OCI-M1 (cell line): ENCODE data around the gene TMEM129.
"Not testable (repeated sequence)": the region's sequence is repeated elsewhere in the genome, so short reads cannot be mapped to it uniquely, and the experiment has no call there.

Experiments
- DNase-seq: peaks from one replicate; lab custom pipeline; 2025; lab: John Stamatoyannopoulos, UW

TMEM129 gene

GRCh38 chr4:1720163-1720983, 750 bp downstream of the TMEM129 start:
- DNase-seq, result peak; percentile 66

GRCh38 chr4:1718095-1718850, 2.9 kb downstream of the TMEM129 start:
- no peak for DNase-seq

GRCh38 chr4:1717129-1718094, 3.7 kb downstream of the TMEM129 start:
- DNase-seq, result no peak

- DNase-seq, result no peak
These were observed 4.8 kb downstream of the TMEM129 start for GRCh38 chr4:1716065-1716945.

- DNase-seq, result no peak
These were observed 5.9 kb downstream of the TMEM129 start for GRCh38 chr4:1715002-1715758.

- DNase-seq, result no peak
These were observed 6.7 kb downstream of the TMEM129 start for GRCh38 chr4:1714303-1715001.

GRCh38 chr4:1713003-1713851, 7.9 kb downstream of the TMEM129 start:
- DNase-seq, result peak; percentile 58

GRCh38 chr4:1712216-1713002, 8.7 kb downstream of the TMEM129 start, which contains the start of gene SLBP:
SLBP (minus strand) TSS chr4:1712319; CDS start chr4:1712188, 131 bp downstream.
- DNase-seq, result peak; percentile 98

- peak; percentile 60 for DNase-seq
These were observed 9.4 kb downstream of the TMEM129 start for GRCh38 chr4:1711571-1712215.

- DNase-seq, result peak; percentile 27
These were observed 10.0 kb downstream of the TMEM129 start for GRCh38 chr4:1711055-1711570.

GRCh38 chr4:1708581-1708980, 12.5 kb downstream of the TMEM129 start:
- DNase-seq, result no peak

GRCh38 chr4:1706358-1706757, 14.8 kb downstream of the TMEM129 start:
- no peak for DNase-seq

GRCh38 chr4:1705732-1706131, 15.4 kb downstream of the TMEM129 start:
- no peak for DNase-seq

GRCh38 chr4:1703867-1704266, 17.3 kb downstream of the TMEM129 start:
- DNase-seq, result no peak

- DNase-seq, result not testable (repeated sequence)
These were observed 19.5 kb downstream of the TMEM129 start for GRCh38 chr4:1701671-1702070.

- DNase-seq, result no peak
These were observed 25.2 kb downstream of the TMEM129 start for GRCh38 chr4:1695913-1696312.
